ENCODE data around the gene RAD51B.

GRCh38 chr14:68677476-68677875, 857.9 kb downstream of the RAD51B start:
- TF ChIP-seq CTCF (IDR thresholded peaks at IDR 0.05) = no peak
- TF ChIP-seq POLR2A (IDR thresholded peaks at IDR 0.05) = no peak
